ENCODE results near the gene OAF.
"Not testable (repeated sequence)": the region's sequence is repeated elsewhere in the genome, so short reads cannot be mapped to it uniquely, and the experiment has no call there.

Gene OAF

DNA sequence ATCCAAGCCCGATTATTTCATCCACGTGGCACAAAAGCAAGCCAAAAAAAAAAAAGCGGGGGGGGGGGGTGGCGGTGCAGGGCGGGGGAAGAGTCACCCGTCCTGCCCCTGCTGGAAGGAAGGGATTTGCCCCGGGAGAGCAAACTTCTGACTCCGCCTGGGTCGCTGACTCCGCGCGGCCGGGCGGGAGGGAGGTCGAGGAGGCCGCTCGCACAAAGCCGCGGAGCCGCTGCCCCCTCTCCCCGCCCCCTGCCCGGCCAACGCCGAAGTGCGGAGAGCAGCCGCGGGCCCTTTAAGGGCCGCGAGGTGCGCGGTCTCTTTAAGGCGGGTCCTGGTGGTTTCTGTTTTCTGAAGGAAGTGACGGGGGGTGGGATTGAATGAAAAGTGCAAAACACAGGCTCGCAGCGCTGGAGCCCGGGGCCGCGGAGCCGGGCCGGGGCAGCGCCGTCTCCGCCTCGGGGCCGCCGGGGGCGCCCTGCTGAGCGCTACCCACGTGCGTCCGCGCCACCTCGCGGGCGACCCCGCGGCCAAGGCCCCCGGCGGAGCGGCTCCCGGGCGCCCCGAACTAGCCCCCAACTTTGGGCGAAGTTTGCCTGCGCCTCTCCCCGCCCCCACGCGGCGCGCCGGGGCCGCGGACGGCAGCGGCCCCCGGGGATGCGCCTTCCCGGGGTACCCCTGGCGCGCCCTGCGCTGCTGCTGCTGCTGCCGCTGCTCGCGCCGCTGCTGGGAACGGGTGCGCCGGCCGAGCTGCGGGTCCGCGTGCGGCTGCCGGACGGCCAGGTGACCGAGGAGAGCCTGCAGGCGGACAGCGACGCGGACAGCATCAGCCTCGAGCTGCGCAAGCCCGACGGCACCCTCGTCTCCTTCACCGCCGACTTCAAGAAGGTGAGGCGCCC is at the start of gene OAF:
OAF (plus strand) TSS at position 407 of the 896 bp plus-strand sequence; CDS start at position 655, 248 bp downstream.
- FAIRE-seq: no peak

DNA sequence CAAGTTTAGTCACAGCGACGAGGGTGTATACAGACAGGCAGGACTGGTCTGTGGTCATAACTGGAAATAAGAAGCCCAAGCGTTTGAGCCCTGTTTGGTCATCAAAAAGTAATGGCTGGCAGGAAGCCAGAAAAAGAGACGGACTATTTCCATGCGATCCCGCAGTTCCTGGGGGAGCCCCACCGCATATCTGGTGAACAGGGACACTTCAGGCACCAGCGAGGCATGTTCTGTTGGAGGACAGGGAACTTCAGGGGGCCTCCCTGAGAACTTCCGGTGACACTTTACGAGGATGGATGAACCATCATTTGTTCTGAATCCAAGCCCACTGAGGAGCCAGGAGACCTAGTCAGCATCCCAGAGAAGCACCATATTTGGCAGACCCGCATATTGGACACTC is 43.2 kb upstream of the OAF start:
- no peak for FAIRE-seq

DNA sequence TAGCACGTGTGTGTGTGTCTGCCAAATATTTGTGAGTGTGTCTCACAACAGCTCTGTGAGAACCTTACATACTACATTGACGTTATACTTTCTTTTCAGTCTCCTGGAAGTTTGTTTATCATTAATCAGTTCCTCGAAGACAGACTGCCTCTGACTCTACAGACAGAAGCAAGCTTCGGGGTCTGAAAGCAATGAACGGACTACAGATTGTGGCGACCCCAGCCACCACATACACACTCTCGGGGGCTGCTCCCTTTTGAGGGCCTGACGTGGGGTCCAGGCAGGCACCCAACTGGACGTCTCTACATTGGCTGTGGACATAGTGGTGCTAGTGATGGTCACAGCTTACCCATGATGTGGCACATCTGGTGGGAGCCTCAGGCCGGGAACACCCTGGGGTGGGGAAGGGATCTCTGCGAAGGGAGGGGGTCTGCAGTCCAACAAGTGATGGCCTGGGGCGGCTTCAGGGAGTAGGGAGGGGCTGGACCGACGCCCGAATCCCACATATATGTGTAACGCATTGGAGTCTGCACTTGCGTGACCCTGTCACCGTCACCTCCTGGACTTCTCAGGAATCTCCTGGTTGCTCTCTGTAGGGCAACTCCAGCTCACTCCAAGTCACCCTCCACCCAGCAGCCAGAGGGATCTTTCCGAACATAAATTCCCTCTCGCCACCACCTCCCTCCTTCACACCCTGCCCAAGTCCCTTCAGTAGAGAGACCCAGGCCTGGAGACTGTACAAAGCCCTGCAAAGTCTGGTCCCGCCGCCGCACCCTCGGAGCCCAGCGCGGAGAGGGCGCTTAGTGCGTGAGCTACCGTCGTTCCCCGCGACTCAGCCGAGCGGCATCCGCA is 42.5 kb upstream of the OAF start:
- no peak for FAIRE-seq

DNA sequence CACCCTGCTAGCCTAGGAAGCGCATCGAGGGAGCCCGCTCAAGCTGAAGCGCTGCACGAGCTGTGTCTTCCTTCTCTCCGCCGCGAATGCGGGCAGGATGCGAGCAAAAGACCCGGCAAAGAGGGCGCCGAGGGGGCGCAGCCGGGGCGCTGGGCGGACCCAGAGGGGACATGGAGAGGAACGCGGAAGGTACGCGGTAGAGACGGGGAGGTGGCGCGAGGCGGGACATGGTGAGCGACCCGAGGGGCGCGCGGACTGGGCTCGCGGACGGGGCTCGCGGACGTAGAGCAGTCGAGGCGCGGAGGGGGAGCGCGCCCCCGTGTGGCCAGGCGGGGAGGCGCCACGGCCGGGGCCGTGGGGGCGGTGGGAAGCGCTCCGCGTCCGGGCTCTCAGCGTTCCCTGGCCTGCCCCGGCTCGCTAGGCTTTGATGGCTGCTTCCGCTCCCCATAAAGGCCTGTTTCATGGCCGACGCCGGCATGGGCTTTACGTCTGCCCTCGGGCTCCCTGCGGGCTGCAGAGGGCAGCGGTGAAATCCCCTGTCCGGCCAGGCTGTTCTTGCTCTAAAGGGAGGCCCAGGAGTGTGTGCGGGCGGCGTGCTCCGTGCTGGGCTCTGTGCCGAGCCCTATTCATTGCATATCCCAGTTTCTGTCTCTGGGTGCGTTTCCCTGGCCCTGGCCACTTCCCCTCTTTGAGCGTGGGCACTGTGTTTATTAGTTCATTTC is 41.7 kb upstream of the OAF start:
- FAIRE-seq: no peak

DNA sequence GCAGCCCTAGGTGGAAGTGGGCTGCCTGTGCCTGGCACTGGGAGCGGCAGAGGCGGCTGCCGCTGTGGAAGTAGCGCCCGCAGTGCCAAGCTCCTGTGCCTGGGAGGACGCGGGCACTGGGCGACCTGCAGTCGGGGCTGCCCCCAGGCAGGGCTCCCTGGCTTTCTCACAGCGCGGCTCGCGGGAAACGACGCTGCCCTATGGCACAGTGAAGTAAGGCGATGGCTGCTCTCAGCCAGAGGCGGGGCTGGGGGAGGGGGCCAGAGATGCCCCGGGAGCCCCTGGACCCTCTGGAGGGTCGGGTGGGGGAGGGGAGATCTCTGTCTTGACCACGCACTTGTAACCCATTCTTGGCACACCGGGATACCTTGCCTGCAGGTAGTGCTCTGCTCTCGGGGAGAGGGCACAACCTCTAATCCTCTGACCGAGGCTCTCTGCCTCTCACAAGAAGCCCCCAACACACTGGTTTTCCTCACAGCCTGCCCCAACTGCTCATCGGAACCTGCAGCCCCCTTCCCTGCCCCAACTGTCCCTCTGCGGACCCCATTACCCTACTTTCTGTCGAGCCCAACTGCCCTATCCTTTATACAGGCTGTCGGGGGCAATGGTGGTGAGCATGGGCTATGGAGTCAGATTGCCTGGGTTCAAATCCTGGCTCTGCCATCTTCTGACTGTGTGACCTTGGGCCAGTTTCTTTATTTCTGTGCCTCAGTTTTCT is 40.7 kb upstream of the OAF start:
- no peak for FAIRE-seq

DNA sequence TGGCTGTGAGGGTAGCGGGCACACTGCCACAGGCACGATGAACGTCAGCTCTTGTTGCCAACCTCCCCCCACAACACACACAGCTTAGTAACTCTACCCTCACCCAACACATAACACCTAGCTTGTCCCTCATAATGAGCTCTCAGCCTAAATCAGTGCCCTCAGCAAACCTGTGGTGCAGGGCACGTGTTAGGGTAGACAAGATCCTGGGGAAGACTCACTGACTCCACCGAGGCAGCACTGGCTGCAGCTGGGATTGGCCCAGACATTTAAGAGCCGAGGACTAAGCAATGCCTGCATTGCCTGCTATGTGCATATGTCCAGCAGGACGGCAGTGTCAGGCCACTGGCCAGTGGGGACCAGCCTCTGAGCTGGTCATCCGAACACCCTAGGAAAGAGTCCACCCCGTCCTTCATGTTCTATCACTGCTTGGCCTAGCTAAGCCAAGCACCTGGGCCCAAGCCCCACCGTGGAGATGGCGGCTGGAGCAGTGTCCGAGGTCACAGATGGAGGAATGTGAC is 40.0 kb upstream of the OAF start:
- FAIRE-seq: no peak

DNA sequence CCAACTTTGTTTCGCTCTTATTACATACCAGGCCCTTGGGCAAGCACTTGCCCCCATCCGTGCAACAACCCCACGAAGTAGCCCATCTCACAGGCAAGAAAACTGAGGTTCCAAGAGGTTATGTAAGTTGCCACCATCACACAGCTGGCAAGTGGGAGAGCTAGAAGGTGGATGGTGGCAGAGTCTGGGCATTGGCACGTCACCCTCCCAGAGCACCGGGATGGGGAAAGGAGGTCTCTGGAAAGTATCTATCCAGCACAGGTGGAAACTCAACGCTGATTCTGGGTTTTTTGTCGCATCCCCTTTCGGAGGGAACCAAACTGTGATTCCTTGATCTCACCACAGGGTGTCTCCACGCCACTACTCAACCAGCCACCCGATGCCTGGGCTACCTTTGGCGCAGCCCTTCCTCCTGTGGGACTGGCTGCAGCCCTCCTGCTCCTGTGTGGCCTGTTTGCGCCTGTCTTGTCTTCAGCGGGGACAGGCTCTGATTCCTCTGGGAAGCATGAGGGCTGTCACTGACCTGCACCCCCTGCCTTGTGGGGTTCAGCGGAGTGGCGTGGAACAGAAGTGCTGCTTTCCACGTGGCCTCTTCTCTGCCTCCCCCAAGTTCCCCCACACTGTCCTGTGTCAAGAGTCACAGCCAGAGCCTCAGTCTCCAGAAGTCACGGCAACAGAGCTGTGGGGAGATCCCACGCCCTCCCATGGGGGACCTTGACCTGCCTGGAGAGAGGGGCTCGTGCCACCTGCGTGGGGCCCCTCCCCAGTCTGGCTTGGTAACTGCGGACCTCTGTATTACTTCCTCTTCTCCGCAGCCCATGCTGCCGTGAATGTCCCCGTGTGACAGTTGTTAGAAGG is 38.5 kb upstream of the OAF start:
- FAIRE-seq: no peak

DNA sequence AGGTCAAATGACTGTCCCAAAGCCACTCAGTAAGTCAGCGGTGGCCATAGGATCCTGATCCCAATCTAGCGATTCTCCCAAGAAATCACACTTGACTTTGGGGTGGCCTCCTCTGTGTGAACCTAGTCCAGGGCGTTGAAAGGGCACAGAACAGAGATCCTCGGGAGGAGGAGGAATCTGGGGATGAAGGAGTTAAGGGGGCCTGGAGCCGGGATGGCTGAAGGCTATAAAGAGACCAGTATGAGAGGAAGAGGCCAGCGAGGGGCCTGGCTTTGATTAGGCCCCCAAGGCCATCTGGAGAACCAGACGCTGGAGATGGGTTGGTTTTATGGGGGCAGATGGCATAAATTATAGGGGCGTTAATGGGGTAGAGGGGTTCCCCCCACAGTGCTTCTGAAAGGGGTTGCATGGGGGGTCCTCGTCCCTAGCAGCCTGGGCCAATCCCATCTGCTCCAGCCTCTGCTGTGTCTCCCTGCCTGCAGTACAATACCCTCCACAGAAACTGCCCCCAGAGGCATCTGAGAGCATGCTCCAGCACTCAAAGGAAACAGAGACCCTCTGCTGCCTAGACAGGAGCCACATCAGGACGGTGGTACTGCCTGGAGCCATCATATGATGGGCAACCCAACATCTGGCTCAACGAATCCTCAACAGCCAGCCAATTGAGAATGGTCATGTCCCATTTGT is 37.7 kb upstream of the OAF start:
- FAIRE-seq: no peak

DNA sequence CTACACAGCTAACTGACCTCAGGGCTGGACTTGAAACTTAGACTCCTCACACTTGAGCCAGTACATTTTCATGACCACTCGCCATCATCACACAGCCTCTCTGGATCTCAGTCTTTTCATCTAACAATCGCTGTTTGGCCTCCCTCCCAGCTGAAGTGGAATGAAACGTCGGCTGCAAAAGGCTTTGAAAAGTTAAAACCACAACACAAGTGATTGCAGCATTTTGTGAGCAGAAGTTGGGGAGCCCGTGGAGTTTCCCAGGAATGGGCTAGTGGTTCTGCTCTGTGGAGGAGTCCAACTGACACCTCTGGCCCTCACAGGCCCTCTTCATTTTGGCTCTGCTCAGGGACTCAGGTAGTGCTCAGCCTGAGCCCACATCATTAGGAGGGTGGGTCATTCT is 37.0 kb upstream of the OAF start:
- FAIRE-seq: no peak

DNA sequence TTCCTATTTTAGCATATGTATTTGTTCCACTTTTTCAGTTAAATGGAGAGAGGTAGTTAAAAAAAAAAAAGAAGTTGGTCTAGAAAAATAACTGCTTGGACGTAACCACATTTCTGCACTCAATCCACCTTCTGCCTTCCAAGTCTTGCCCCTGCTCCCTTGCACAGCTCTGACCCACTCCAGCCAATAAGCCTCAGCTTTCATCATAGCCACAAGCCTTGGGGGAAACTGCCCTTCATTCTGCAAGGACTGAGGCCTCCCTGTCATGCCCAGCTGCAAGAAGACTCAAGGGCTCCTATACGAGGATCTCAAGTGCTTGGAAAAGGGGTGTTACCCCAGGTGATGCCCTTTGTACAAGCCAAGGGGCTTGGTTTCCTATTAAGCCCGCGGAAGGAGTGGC is 36.0 kb upstream of the OAF start:
- no peak for FAIRE-seq

DNA sequence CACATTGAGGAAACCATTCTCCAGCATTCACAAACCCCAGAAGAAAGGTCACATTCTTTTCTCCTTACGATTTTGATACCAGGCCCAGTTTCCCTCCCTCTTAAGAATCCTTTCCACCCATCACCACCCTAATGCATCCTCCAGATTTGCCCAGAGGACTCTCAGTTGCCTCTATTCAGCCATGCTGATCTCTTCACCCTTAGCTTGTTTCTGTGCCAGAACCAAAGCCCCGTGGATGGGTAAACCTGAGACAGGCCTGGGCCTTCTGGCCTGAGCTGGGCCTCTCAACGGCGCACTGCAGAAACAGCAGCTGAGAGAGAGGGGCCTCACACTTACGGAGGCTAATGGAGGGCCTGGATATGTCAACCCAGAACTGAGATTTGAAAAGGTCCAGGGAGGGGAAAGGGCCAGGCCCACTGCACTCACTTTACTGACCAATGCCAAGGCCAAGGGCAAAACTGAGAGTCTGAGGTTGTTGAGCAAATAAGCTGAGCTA is 32.2 kb upstream of the OAF start:
- FAIRE-seq: no peak

DNA sequence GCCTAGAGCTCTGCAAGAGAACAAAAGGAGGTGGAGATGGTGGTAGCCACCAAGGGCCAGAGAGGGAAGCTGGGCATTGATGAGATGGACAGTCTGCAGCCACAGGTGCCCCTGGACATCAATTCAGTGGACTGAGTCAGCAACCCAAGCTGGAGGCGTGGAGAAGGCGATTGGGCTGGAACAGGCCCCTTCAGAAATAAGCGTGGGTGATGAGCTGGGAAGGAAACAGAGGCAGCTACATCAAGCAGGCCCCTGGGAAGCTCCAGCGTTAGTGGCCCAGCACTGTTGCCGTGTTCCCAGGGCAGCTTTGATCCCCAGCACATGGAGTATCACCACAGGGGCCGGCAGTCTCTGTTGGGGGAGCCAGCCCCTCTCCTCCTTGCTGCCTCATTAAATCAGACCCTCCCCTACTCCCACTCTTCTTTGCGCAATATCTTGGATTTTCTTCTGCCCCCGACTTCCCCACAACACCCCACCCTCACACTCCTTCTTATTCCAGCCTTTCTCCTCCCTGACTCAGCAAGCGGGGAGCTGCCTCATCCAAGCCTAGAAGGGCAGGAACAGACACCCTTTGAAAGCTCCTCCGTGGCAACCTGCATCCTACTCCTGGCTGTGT is 31.7 kb upstream of the OAF start:
- FAIRE-seq: no peak

DNA sequence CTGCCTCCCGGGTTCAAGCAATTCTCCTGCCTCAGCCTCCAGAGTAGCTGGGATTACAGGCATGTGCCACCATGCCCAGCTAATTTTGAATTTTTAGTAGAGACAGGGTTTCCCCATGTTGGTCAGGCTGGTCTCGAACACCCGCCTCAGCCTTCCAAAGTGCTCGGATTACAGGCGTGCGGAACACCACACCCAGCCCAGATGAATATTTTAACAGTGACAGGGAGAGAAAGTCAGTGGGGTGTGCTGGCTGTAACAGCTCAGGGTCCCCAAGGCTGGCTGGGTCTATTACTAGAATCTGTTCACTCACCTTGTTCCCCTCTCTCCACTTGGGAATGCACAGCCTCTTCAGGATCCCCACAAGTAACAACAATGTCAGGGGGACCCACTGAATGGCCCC is 30.8 kb upstream of the OAF start:
- not testable (repeated sequence) for FAIRE-seq

DNA sequence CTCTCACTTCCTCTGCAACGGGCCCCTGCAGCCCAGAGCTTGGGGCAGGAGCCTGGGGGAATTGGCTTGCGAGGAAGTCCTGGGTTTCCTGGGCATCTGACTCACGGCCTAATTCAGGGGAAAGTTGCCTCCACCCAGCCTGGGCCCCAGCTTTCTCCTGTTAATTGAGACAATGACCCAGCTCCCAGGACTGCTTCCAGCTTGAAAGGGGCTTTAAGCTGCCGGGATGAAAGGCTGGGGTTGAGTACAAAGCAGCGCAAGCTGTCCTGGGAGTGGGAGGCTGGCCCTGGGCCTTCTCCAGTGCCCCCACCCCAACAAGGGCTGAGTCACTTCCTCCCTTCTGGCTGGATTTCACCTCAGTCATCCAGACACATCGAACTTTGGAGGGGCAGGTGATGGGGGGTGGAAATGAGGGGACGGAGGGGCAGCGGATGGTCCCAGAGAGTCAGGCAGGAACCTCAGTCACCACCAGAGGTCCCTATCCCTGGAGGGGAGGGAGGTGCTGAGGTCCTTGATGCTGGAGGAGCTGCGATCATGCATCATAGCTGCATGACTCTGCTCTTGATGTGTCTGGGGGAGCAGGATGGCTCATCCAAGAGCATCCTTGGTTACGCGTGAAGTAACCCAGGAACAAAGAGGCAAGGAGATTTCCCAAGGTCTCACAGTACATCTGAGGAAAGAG is 30.1 kb upstream of the OAF start:
- no peak for FAIRE-seq

DNA sequence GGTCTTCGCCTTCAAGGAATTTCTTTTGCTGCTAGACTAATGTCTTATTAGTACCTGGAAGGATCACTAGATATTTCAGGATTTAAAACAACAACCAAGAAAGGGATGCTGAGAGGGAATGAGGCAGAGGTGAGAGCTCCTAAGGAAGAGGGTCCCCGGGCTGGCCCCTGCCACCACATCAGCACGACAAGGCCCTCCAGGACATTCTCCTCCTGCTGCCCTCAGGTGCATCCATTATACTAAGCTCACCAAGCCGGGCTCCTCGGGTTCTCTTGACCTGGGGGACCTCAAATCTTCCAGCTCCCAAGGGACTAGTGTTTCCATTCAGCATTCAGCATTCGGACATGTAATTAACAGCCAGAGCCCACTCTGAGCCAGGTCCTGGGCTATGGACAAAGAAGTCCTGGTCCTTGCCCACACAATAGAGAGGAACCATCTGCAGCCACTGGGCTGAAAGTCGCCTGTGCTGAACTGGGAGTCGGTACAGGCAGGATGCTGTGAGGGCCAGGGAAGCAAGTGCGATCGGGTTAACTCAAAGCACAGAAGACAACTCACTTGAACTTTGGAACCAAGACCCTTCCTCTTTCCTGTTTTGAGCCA is 29.4 kb upstream of the OAF start:
- no peak for FAIRE-seq

DNA sequence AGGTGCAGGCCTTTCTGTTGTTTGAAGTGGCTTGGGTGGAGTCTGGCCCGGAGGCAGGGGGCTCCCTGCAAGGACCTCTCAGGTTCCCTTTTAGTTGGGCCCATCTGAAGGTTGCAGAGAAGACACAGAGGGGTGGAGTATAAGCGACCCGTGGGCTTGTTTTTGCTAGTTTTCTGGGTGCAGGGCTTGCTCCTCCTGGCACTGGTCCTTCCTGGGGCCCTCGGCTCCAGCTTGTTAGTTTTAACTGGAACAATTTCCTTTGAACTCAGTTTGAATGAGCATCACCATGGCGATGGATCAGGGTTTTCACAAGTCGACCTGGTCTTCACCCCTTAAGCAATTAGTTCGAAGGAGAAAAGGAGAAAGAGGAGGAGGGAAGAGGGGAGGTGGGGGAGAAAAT is 28.5 kb upstream of the OAF start:
- FAIRE-seq: no peak

DNA sequence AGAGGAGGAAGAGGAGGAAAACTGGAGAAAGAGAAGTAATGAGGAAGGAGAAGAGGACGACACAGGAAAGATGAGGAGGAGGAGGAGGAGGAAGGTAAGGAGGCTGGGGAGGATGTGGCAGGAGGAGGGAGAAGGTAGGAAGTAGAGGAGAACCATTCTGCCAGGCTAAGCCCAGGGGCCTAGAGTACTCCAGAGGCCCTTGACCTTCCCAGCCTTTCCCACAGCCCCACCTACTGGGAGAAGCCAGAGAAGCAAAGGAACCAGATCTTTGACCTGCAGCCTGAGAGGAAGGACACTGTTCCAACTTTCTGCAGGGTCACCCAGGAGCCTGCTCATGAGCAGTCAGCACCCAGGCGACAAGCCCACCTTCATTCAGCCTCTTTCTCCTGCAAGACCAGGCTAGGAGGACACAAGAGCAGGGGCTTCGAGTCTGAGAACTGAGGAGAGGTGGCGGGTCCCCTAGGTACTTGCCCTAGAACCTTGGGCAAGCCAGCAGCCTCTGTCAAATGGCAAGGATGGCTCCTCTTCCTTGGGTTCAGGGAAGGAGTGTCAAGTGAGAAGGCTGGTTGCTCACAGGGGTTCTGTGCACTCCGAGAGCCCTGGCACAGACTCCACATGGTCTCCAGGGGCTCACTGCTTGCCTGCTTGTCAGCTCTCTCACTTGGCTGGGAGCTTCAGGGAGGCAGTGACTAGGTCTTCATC is 27.9 kb upstream of the OAF start:
- no peak for FAIRE-seq

DNA sequence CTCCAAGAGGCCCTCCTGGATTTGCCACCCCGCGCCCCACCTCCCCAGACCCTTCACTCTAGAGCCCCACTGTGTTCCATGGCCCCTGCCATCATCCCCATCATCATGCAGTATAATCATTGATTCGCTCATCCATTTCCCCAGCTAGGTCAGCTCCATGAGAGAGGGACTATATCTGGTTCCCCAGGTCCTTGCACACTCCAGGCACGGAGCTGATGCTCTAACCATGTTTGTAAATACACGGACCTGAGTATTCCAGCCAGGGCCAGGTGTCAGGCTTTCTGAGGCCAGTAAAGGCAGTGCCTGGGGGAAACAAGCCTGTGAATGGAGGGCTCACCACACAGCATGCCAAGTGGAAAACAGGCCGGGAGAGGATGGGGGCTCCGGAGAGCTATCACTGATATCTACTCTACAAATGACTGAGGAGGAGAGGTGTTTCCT is 27.1 kb upstream of the OAF start:
- no peak for FAIRE-seq
